ENCODE data around the gene MAFG. TPM values are rescaled to one million over a fixed set of nuclear protein-coding genes. Genes with fewer than 3 reads are reported as not detected.
A peak's percentile ranks its signal among the peaks of the same experiment; 100 is the strongest.

MAFG gene
- total RNA-seq, 6 experiments from 2014 or later: 7.4 to 12.9 (median 9.2) TPM

GRCh38 chr17:81951785-81952684 lies 24.5 kb upstream of the MAFG start:
- Histone ChIP-seq H3K27ac (no peak overlapping the region), H3K4me1 (no peaks in the 10 kb centered on the region), H3K27me3 (no peaks in the 10 kb centered on the region), H3K4me3 (no peak overlapping the region), H3K9me3 (no peaks in the 10 kb centered on the region), H3K36me3 (no peaks in the 10 kb centered on the region)
- ATAC-seq (no peak), DNase-seq (no peak)
- WGBS (ENCODE audit: insufficient coverage, low coverage, low lambda C conversion rate, missing lambda C conversion rate): 68% methylated on average over 13 of the region's 13 CpGs
- intact Hi-C loops (cut with DNase I): no loop called here
- TF ChIP-seq POLR2A (IDR thresholded peaks at IDR 0.05): no peak
- TF ChIP-seq, protein P1, sequence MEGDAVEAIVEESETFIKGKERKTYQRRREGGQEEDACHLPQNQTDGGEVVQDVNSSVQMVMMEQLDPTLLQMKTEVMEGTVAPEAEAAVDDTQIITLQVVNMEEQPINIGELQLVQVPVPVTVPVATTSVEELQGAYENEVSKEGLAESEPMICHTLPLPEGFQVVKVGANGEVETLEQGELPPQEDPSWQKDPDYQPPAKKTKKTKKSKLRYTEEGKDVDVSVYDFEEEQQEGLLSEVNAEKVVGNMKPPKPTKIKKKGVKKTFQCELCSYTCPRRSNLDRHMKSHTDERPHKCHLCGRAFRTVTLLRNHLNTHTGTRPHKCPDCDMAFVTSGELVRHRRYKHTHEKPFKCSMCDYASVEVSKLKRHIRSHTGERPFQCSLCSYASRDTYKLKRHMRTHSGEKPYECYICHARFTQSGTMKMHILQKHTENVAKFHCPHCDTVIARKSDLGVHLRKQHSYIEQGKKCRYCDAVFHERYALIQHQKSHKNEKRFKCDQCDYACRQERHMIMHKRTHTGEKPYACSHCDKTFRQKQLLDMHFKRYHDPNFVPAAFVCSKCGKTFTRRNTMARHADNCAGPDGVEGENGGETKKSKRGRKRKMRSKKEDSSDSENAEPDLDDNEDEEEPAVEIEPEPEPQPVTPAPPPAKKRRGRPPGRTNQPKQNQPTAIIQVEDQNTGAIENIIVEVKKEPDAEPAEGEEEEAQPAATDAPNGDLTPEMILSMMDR (IDR thresholded peaks at IDR 0.05): no peak

GRCh38 chr17:81950501-81950900 lies 23.0 kb upstream of the MAFG start:
- H3K4me1 ChIP-seq: no peaks in the 10 kb centered on the region
- no peaks in the 10 kb centered on the region for H3K9me3 ChIP-seq
- no peak overlapping the region for H3K4me3 ChIP-seq
- intact Hi-C loops (cut with DNase I): no loop called here
- H3K27me3 ChIP-seq: no peaks in the 10 kb centered on the region
- H3K27ac ChIP-seq: no peak overlapping the region
- TF ChIP-seq, protein P1 (IDR thresholded peaks at IDR 0.05): no peak
- no peak for TF ChIP-seq POLR2A (IDR thresholded peaks at IDR 0.05)
- WGBS (ENCODE audit: insufficient coverage, low coverage, low lambda C conversion rate, missing lambda C conversion rate): 76% methylated on average over 7 of the region's 15 CpGs
- ATAC-seq (no peak), DNase-seq (no peak)
- no peaks in the 10 kb centered on the region for H3K36me3 ChIP-seq

DNA sequence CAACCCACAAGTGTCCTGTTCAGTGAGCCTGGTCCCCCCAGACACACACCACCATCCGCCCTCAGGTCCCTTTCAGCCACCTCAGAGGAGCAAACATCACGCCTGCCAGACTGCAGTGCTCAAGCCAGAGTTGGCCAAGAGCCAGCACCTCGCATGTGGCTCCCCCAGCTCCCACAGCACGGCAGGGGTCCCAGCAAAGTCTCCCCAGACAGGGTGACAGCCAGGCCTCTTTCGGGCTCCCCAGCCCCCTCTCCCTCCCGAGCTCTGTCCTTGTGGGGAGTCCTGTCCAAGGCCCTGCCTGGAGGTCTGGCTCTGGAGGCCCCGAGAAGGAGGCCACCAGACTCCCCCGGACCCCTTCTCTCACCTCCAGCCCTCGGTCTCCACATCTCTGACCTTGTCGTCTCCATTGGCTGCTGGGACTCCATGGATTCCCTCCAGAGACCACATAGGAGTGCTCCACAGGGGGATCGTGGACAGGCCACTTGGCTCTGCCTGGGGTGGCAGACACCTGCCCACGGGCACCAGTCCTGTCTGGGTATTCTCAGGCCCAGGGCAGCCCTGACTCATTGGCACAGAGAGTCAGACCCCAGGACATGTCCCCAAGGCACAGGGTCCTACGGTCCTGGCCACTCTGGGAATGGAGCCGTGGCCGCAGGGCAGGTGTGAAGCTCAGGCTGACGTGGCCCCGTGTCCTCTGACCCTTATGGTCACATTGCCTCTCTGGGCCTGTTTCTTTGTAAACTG lies 21.3 kb upstream of the MAFG start:
- Histone ChIP-seq H3K9me3 (no peaks in the 10 kb centered on the region), H3K4me3 (no peak overlapping the region), H3K27ac (no peak overlapping the region), H3K4me1 (no peaks in the 10 kb centered on the region), H3K27me3 (no peaks in the 10 kb centered on the region), H3K36me3 (no peaks in the 10 kb centered on the region)
- ATAC-seq (peak in 1 of 4 donors; percentile 23), DNase-seq (peak in 1 of 3 donors; percentile 48)
- WGBS (ENCODE audit: insufficient coverage, low coverage, low lambda C conversion rate, missing lambda C conversion rate): 74% methylated on average over 8 of the region's 17 CpGs
- intact Hi-C loops (cut with DNase I): loop anchor here in 1 of 2 donors (10.0 kb wide), 1 partner anchor 246 kb away; no protein-coding TSS in a partner anchor
- TF ChIP-seq POLR2A (IDR thresholded peaks at IDR 0.05): no peak
- TF ChIP-seq, protein P1 (IDR thresholded peaks at IDR 0.05): no peak

- Histone ChIP-seq H3K4me3 (no peak within 1 kb of the TSS), H3K27ac (no peak within 1 kb of the TSS), H3K9me3 (no peaks in the 10 kb centered on the region), H3K27me3 (no peaks in the 10 kb centered on the region), H3K4me1 (no peaks in the 10 kb centered on the region), H3K36me3 (no peaks in the 10 kb centered on the region)
- no CpG with 5 or more reads among the region's 13 CpGs for WGBS (ENCODE audit: insufficient coverage, low coverage, low lambda C conversion rate, missing lambda C conversion rate)
- ATAC-seq: no peak
- TF ChIP-seq, protein P1 (IDR thresholded peaks at IDR 0.05): no peak
- no peak for TF ChIP-seq POLR2A (IDR thresholded peaks at IDR 0.05)
- intact Hi-C loops (cut with DNase I): loop anchor here in 1 of 2 donors (10.0 kb wide), 1 partner anchor 248 kb away; no protein-coding TSS in a partner anchor
- DNase-seq: no peak
Measured at GRCh38 chr17:81947189-81947588, 19.7 kb upstream of the MAFG start, which contains the start of gene MYADML2. Gene MYADML2 (minus strand): TSS chr17:81947233. CDS start chr17:81941741, 5,492 bp downstream.
